ENCODE data around the gene MAP3K4.
A peak's percentile ranks its signal among the peaks of the same experiment; 100 is the strongest.

The MAP3K4 gene

DNA sequence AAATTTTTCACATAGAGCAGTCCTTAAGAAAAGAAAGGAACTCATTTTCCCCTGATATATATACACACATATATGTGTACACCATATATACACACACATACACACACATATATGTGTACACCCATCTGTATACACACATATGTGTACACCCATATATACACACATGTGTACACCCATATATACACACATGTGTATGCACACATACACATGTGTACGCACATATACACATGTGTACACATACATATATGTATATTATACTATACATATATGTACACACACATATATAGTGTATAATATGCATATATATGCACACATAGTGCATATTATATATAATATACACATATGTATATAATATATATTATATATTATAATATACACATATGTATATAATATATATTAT, 9.1 kb downstream of the MAP3K4 start:
- no peak for DNase-seq (ENCODE audit: low spot score)

DNA sequence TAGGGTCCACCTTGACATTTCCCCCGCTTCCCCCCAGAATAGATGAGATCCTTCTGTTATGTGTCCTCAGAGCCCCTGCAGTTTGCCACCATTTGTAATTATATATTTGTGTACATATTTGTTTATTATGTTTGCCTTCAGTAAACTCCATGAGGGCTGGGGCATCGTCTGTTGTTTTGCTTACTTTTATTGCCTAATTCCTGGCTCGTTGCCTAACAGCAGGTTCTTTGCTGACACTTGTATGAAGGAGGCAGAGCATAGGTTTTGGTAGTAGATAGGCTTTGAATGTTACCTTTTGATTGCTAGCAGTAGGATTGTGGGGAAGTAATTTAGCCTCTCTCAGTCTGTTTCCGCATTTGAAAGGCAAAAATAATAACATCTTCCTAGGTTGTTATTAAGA, 9.9 kb downstream of the MAP3K4 start:
- DNase-seq (ENCODE audit: low spot score) = peak; percentile 42

DNA sequence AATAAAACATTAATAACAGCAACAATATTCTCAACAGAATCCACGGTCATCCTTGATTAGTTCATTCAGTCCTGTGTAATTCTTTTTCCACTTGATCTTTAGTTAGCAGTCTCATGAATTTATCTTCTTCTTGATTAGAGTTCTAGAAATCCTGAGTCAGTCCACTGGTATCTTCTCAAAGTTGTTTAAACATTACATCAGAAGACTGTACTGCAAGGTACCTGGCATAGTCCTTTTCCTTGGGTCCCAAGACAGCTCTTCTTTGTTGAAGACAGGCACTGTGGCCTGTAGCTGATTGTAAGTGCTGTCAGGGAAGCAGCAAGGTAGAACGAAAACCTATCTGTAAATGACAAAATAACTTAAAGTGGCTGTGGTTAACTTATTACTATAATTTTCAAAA, 11.8 kb downstream of the MAP3K4 start:
- no peak for DNase-seq (ENCODE audit: low spot score)

- no peak for DNase-seq (ENCODE audit: low spot score)
Measured at GRCh38 chr6:161008245-161008644, 16.7 kb downstream of the MAP3K4 start.

- no peak for DNase-seq (ENCODE audit: low spot score)
Measured at GRCh38 chr6:161009991-161010390, 18.4 kb downstream of the MAP3K4 start.

- no peak for DNase-seq (ENCODE audit: low spot score)
Measured at GRCh38 chr6:161010418-161010817, 18.8 kb downstream of the MAP3K4 start.

DNA sequence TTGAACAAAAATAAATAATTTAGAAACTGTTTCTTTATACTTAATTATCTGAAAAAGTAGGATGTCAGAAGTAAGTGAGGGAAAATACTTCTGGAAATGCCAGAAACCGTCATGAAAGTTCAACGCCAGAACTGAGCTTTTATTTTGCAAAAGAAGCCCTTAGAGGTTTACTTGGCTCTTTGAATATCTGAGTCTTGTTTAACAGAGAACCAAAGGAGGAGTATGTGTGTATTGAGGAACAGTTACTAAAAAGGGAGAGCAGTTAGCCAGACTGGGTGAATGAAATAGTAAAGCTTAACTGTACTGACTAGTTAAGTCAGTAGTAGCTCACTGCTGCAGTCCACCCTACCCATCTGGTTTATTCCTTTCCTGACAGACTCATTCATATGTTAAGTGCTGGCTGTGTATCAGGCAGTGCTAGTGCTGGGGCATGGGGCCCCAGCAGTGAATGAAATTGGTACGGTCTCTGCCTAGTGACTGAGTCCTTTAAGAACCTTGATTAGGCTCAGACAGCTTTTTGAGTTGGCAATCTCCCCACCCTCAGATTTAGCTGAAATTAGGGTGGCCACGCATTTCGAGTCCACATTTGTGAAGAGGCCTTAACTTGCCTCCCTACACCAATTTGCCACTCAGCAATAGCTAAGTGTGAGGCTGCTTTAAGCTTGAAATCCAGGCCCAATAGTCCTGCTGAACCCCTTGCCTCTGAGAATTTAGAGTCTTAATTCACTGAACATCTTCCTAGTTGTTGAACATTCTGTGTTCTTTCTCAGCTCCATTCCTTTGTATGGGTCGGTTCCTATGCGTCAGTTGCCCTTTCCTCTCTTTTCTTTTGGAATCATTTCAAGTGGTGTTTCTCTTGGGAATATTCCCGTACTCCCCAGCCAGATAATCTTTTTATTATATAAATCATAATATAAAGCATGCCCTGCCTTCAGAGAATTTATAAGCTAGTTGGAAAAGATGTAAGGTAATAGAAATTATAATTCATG, 20.2 kb downstream of the MAP3K4 start:
- DNase-seq (ENCODE audit: low spot score) = no peak

DNA sequence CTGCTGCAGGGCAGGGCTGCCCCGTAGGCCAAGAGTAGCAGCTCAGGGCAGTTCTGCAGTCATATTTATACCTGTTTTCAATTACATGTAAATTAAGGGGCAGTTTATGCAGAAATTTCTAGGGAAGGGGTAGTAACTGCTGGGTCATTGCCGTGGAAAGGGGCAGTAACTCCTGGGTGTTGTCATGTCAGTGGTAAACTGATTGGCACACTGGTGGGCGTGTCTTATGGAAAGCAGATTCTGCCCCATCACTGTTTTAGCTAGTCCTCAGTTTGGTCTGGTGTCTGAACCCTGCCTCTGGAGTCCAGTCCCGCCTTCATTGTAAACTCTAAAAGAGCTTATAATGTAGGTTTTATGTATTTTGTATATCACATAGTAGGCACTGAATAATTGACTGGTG, 22.1 kb downstream of the MAP3K4 start:
- no peak for DNase-seq (ENCODE audit: low spot score)

GRCh38 chr6:161017766-161018564, 26.4 kb downstream of the MAP3K4 start:
- DNase-seq (ENCODE audit: low spot score) = no peak

DNA sequence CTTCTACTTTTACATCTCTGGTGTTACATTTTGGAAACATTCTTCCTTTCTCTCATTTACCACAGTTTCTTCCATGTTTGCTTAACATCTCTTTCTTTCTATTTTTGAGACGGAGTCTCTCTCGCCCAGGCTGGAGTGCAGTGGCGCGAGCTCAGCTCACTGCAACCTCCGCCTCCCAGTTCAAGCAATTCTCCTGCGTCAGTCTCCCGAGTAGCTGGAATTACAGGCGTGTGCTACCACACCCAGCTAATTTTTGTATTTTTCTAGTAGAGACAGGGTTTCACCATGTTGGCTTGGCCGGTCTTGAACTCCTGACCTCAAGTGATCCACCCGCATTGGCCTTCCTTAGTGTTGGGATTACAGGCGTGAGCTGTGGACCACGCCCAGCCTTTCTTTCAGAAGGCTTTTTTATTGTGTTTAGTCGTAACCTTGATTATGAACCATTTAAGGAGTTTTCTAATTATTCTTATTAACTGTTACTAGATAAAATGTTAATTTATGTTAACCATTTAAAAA, 27.8 kb downstream of the MAP3K4 start:
- DNase-seq (ENCODE audit: low spot score) = no peak

DNA sequence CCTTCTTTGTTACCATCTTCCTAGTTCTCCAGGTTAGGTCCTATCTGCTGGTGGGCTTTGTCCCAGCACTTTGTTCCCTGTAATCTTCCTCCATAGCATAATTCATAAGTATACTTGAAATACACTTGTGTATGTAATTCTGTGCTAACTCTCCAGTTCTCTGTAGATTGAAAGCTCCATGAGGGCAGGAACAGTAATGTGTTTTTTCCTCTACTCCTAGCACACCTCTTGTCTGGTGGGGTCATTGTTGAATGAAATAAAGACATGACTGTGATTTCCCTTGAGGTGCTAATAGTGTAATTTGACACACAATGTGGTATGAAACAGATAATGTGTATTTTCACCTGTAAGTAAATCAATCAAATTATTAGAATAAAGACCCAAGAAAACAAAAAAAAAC, 30.0 kb downstream of the MAP3K4 start:
- no peak for DNase-seq (ENCODE audit: low spot score)

DNA sequence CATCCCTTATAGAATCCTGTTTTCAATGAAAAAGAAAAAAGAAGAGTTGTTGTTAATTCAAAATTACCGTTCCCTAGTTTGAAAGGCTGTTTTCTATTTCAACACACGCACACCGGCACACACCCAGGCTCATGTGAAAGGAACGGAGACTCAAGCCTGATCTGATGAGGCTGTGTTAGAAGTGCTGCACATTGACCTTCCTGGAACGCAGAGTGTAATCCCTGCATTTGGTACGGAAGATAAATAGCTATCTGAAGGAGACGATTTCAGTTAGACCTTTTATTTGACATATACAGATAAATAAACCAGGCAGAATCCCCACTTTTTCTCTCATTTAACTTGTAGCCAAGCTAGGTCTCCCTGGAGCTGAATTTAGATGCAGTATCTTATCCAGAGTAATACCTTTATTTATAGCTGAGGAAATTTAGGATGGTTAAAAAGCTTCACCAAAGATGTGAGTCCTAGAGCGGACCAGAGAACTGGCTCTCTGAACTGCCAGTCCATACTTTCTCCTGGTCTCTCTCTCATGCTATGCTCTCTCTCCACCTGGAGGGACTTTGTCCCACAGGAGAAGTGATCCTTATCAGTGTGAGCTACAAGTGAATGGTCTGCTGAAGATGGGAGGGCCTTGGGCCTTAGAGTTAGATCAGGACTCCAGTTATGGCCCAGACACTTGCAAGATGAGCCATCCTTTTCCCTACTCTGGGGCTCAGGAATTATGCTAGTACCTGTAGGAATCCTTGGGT, 30.6 kb downstream of the MAP3K4 start:
- no peak for DNase-seq (ENCODE audit: low spot score)

DNA sequence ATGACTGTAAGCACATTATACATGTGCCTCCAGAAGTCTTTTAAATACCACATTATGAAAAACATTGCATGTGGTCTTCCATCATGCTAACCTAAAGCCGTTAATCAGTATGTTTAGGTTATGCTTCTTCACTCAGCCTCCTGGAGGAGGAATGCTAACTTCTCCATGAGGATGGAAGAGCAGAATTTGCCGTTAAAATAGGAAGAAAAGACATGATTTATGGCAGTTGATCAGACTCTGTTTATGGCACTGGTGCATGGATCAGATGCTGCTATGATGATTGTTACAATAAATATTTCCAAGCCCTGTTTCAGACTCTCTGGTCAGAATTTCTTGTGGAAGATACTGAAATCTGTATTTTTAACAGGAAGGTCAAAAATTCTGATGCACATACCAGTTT, 31.7 kb downstream of the MAP3K4 start:
- DNase-seq (ENCODE audit: low spot score) = no peak

GRCh38 chr6:161024364-161024920, 32.9 kb downstream of the MAP3K4 start:
- no peak for DNase-seq (ENCODE audit: low spot score)

DNA sequence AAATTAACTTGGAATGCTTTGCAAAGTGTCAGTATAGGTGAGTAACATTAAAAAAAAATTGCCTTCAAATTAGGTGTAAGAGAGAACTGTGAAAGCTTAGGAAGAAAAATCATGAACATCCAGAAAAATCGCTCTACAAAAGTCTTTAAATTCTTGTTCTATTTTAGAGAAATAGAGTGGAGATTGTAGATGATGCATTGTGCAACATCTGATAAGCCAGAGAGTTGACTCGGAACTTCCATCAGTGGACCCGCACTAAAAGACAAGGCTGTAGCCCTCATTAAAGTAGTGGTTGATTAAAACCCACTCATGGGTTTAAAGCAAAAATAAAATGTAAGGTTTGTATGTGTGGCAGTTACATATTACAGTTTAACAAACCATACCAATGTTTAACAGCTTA, 35.8 kb downstream of the MAP3K4 start:
- no peak for DNase-seq (ENCODE audit: low spot score)

DNA sequence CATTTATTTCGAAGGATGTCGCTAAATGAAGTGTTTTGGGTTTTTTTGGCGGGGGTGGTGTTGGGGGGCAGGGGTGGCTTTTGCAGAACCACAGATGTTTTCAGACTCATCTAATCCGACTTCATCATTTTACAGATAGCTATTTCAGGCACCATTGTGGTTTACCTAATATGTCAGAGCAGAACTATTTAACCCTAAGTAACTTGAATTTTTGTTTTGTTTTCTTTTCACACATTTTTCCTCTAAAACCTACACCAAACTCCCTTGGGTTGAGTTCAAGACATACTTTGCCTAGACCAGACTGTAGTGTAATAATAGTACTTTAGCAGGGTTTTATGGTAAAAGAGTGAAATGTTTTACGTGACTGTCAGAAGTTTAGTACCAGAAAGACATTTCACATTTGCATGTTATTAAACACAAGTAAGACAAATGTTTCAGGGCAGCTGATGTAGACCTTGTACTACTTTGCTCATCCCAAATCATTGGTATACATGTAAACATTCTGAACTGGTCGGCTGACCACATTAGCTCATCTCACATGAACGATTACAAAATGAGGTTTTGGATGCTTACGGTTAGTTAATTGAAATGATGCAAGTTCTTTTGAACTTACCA, 37.7 kb downstream of the MAP3K4 start:
- no peak for DNase-seq (ENCODE audit: low spot score)

DNA sequence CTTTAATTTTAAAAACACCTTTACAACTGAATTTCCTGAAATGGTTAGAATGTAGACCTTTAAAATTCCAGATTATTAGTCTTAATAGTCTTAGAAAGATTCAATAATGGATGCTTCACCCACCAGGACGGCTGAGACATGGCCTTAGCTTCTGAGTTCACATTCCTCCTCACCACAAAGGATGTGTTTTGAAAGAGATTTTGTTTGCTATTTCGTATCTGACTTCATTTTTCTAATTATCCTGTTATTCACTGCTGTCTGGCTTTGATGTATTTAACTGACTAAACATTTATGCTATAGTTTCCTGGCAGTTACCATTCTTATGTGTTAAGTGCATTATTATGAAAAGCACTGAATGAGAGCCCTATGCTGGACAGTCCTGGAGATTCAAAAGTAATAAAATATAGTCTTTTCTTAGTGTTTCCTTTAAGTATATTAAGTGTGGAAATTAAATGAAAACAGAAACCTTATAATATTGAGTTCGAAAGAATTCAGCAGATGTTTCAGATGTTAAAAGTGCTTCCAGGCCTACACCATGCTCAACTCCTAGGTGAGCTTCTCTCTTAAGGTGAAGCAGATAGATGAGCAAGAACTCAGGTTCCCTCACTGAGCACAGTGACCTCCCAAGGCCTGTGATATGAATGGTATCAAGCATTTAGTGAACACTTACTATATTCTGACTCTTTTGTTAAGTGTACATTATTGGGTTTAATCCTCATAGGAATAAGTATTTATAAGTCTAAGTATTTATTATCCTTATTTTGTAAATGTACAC, 40.3 kb downstream of the MAP3K4 start:
- DNase-seq (ENCODE audit: low spot score) = no peak

DNA sequence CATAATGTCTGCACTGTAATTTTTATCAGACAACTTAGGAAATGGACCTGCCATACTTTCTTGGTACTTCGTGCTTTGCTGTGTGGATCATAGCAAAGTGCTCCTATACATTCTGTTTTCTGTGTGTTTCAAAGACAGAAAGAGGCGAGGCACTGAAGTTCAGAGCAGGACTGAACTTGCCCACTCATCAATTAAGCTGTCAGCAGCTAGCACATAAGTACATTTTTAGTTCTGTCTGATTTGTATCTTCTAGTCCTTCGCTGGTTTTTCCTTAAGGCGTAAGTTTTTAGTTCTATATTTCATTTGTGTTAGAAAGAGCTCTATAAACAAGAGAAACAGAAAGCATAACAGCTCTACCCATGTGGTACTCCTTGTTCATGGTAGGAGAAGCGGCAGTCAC, 42.1 kb downstream of the MAP3K4 start:
- DNase-seq (ENCODE audit: low spot score) = no peak

- DNase-seq (ENCODE audit: low spot score) = no peak
Measured at GRCh38 chr6:161035182-161035980, 43.8 kb downstream of the MAP3K4 start.

DNA sequence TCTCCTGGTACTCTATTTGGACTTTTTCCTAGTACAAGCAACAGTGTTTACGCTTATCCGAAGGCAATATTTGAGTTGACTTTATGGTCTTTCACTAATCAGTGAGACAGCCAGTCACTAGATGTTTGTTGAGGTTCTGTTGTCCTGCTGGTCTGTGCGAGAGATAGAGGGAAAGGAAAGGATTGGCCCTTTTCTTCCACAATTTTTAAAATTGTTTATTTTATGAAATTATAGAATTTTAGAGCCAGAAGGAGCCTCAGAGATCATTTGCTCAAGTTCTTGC, 44.4 kb downstream of the MAP3K4 start:
- no peak for DNase-seq (ENCODE audit: low spot score)
